IMR-90 (cell line): ENCODE measurements around the gene SYN1.

ENCODE experiments used
- CEBPB ChIP-seq: IDR thresholded peaks from 2 replicates; pipeline ENCODE4 v1.6.1; 2012; ENCODE audit warnings: low read depth, low read length, improper control_type of control experiment
- FOS ChIP-seq: fragments of 150-350 bp; IDR thresholded peaks from 2 replicates; pipeline ENCODE4 v1.6.1; 2016; ENCODE audit warnings: low read depth, low read length
- MAFK ChIP-seq: IDR thresholded peaks from 2 replicates; pipeline ENCODE4 v1.6.1; 2012; ENCODE audit warnings: low read depth, low read length, improper control_type of control experiment
- MXI1 ChIP-seq: IDR thresholded peaks from 2 replicates; pipeline ENCODE4 v1.6.1; 2012; ENCODE audit warnings: low read depth, mild to moderate bottlenecking, low read length, moderate library complexity, borderline replicate concordance
- NFE2L2 ChIP-seq: fragments of 150-350 bp; IDR thresholded peaks from 2 replicates; pipeline ENCODE4 v1.6.1; 2016; ENCODE audit warnings: low read depth, mild to moderate bottlenecking, low read length
- POLR2A ChIP-seq: IDR thresholded peaks from 2 replicates; pipeline ENCODE4 v1.6.1; 2012; ENCODE audit warnings: mild to moderate bottlenecking, low read depth, low read length
- RAD21 ChIP-seq: IDR thresholded peaks from 2 replicates; pipeline ENCODE4 v1.6.1; 2012; ENCODE audit warnings: low read length, improper control_type of control experiment
- RCOR1 ChIP-seq: IDR thresholded peaks from 2 replicates; pipeline ENCODE4 v1.6.1; 2012; ENCODE audit warnings: mild to moderate bottlenecking, low read length, improper control_type of control experiment; ENCODE audit not compliant: insufficient replicate concordance
- RFX5 ChIP-seq: IDR thresholded peaks from 2 replicates; pipeline ENCODE4 v1.8.0; 2012; ENCODE audit warnings: low read depth, mild to moderate bottlenecking, low read length, moderate library complexity
- SMC3 ChIP-seq: fragments of 150-350 bp; IDR thresholded peaks from 2 replicates; pipeline ENCODE4 v1.6.1; 2016; ENCODE audit warnings: low read depth, mild to moderate bottlenecking, antibody characterized with exemption, low read length, moderate library complexity
- TF ChIP-seq, protein P1 (sequence below): conservative IDR thresholded peaks from 2 replicates; pipeline ENCODE4 v1.5.1; 2012; ENCODE audit warnings: mild to moderate bottlenecking, low read depth, low read length, improper control_type of control experiment
- TF ChIP-seq, protein P2 (sequence below): fragments of 150-350 bp; IDR thresholded peaks from 2 replicates; pipeline ENCODE4 v1.6.1; 2017; ENCODE audit warnings: mild to moderate bottlenecking, antibody characterized with exemption, low read length, low read depth
- TF ChIP-seq, protein P3 (sequence below): fragments of 150-350 bp; IDR thresholded peaks from 2 replicates; pipeline ENCODE4 v1.6.1; 2016; ENCODE audit warnings: low read depth, mild to moderate bottlenecking, low read length, moderate library complexity, borderline replicate concordance

DNA sequence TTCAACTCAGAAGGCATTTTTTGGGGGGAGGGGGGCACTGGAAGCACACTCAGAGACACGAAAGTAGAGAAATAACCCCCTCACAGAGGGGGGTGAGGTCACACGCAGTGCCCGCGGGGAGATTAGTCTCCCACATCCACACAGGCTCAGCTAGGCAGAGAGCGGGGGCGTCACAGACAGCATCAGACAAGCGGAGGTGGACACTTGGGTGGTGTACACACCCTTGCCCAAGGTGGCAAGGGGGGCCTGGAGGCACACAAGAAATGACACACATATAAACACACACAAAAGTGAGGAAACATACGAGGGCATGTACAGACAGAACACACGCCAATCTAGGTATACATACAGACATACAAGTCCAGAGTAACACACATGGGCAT lies 637 bp upstream of the SYN1 start:
- TF ChIP-seq, protein P1, sequence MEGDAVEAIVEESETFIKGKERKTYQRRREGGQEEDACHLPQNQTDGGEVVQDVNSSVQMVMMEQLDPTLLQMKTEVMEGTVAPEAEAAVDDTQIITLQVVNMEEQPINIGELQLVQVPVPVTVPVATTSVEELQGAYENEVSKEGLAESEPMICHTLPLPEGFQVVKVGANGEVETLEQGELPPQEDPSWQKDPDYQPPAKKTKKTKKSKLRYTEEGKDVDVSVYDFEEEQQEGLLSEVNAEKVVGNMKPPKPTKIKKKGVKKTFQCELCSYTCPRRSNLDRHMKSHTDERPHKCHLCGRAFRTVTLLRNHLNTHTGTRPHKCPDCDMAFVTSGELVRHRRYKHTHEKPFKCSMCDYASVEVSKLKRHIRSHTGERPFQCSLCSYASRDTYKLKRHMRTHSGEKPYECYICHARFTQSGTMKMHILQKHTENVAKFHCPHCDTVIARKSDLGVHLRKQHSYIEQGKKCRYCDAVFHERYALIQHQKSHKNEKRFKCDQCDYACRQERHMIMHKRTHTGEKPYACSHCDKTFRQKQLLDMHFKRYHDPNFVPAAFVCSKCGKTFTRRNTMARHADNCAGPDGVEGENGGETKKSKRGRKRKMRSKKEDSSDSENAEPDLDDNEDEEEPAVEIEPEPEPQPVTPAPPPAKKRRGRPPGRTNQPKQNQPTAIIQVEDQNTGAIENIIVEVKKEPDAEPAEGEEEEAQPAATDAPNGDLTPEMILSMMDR, result no peak
- TF ChIP-seq POLR2A (no peak), CEBPB (no peak), RFX5 (no peak), SMC3 (no peak), RCOR1 (no peak), MAFK (no peak), RAD21 (no peak), NFE2L2 (no peak), FOS (no peak), MXI1 (no peak)
- TF ChIP-seq, protein P2, sequence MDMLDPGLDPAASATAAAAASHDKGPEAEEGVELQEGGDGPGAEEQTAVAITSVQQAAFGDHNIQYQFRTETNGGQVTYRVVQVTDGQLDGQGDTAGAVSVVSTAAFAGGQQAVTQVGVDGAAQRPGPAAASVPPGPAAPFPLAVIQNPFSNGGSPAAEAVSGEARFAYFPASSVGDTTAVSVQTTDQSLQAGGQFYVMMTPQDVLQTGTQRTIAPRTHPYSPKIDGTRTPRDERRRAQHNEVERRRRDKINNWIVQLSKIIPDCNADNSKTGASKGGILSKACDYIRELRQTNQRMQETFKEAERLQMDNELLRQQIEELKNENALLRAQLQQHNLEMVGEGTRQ, result no peak
- TF ChIP-seq, protein P3, sequence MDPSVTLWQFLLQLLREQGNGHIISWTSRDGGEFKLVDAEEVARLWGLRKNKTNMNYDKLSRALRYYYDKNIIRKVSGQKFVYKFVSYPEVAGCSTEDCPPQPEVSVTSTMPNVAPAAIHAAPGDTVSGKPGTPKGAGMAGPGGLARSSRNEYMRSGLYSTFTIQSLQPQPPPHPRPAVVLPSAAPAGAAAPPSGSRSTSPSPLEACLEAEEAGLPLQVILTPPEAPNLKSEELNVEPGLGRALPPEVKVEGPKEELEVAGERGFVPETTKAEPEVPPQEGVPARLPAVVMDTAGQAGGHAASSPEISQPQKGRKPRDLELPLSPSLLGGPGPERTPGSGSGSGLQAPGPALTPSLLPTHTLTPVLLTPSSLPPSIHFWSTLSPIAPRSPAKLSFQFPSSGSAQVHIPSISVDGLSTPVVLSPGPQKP, result no peak
